Neural progenitor cell (in vitro differentiated cells): ENCODE data around the gene MEGF6. TPM values are rescaled to one million over a fixed set of nuclear protein-coding genes. Genes with fewer than 3 reads are reported as not detected.

Experiments used
- DNase-seq: peaks from one replicate; pipeline ENCODE4 v3.0.0-alpha.2; 2016; ENCODE audit warnings: low spot score
- H2AFZ ChIP-seq: fragments of 200-600 bp; sonication (generic); replicated peaks from 2 replicates; pipeline ENCODE4 v1.6.1; 2016; ENCODE audit warnings: antibody characterized with exemption
- H3F3A ChIP-seq: fragments of 200-600 bp; sonication (generic); 2 replicates; pipeline ENCODE4 v1.6.1; 2016; ENCODE audit warnings: antibody characterized with exemption, low read depth
- H3K27ac ChIP-seq: fragments of 200-600 bp; sonication (generic); 2 replicates; pipeline ENCODE4 v1.5.1; 2016; ENCODE audit warnings: mild to moderate bottlenecking
- H3K27me3 ChIP-seq: fragments of 200-600 bp; sonication (generic); 2 replicates; pipeline ENCODE4 v1.6.1; 2016; ENCODE audit warnings: mild to moderate bottlenecking, moderate library complexity
- H3K36me3 ChIP-seq: fragments of 200-600 bp; sonication (generic); 2 replicates; pipeline ENCODE4 v1.5.1; 2016
- H3K4me1 ChIP-seq: fragments of 200-600 bp; sonication (generic); 2 replicates; pipeline ENCODE4 v1.6.1; 2016; ENCODE audit warnings: mixed run types
- H3K4me2 ChIP-seq: fragments of 200-600 bp; sonication (generic); 2 replicates; pipeline ENCODE4 v1.6.1; 2016
- H3K4me3 ChIP-seq: fragments of 200-600 bp; sonication (generic); 2 replicates; pipeline ENCODE4 v1.5.1; 2016
- H3K79me2 ChIP-seq: fragments of 200-600 bp; sonication (generic); 2 replicates; pipeline ENCODE4 v1.6.1; 2016; ENCODE audit warnings: low read depth
- H3K9ac ChIP-seq: fragments of 200-600 bp; sonication (generic); 2 replicates; pipeline ENCODE4 v1.6.1; 2016
- H3K9me3 ChIP-seq: fragments of 200-600 bp; sonication (generic); 2 replicates; pipeline ENCODE4 v1.5.1; 2016; ENCODE audit warnings: low read depth
- H4K20me1 ChIP-seq: fragments of 200-600 bp; sonication (generic); 2 replicates; pipeline ENCODE4 v1.6.1; 2016; ENCODE audit warnings: low read depth
- H3K27ac Mint-ChIP-seq: 3 replicates; pipeline ENCODE4 v1.8.0; 2021; ENCODE audit warnings: mixed read lengths
- H3K27me3 Mint-ChIP-seq: 2 replicates; pipeline ENCODE4 v1.8.0; 2022; ENCODE audit warnings: low read depth, mild to moderate bottlenecking, inconsistent platforms, moderate library complexity, mixed read lengths; ENCODE audit not compliant: insufficient read depth
- H3K36me3 Mint-ChIP-seq: 3 replicates; pipeline ENCODE4 v1.8.0; 2021; ENCODE audit warnings: mixed read lengths
- H3K4me1 Mint-ChIP-seq: 3 replicates; pipeline ENCODE4 v1.8.0; 2021; ENCODE audit warnings: mixed read lengths
- H3K4me3 Mint-ChIP-seq: 3 replicates; pipeline ENCODE4 v1.8.0; 2021; ENCODE audit warnings: mild to moderate bottlenecking, moderate library complexity, mixed read lengths
- H3K9me3 Mint-ChIP-seq: 3 replicates; pipeline ENCODE4 v1.8.0; 2020; ENCODE audit warnings: mixed read lengths
- CTCF ChIP-seq: fragments of 200-600 bp; sonication (generic); IDR thresholded peaks from 2 replicates; pipeline ENCODE4 v1.5.1; 2017; ENCODE audit warnings: antibody characterized with exemption, mild to moderate bottlenecking
- EZH2 ChIP-seq: fragments of 200-600 bp; sonication (generic); IDR thresholded peaks from 2 replicates; pipeline ENCODE4 v1.6.1; 2017; ENCODE audit warnings: antibody characterized with exemption, mild to moderate bottlenecking, moderate library complexity
- EZH2phosphoT487 ChIP-seq: fragments of 200-600 bp; sonication (generic); IDR thresholded peaks from 2 replicates; pipeline ENCODE4 v1.6.1; 2017; ENCODE audit warnings: antibody characterized with exemption
- total RNA-seq: library from RNA; depleted of rRNA; stranded (reverse); fragments of >200 nt; gene quantifications from 2 replicates; pipeline ENCODE4 v1.2.3, GENCODE V29; 2015; ENCODE audit warnings: low replicate concordance

MEGF6 gene
- total RNA-seq, 1 donor from 2014 or later, result 1.7 TPM

GRCh38 chr1:3553166-3553939 lies 58.0 kb downstream of the MEGF6 start:
- Histone ChIP-seq H3K4me3 (no peak overlapping the region), H3K79me2 (no peaks in the 10 kb centered on the region), H2AFZ (no peak overlapping the region), H3K9ac (no peak overlapping the region), H3K4me2 (no peak overlapping the region), H3K9me3 (no peaks in the 10 kb centered on the region), H3K27ac (no peak overlapping the region), H4K20me1 (peaks cover 17% of the 10 kb centered on the region), H3K36me3 (no peaks in the 10 kb centered on the region), H3K4me1 (no peaks in the 10 kb centered on the region), H3F3A (no peaks in the 10 kb centered on the region), H3K27me3 (no peaks in the 10 kb centered on the region)
- TF ChIP-seq EZH2phosphoT487 (no peak), EZH2 (no peak), CTCF (no peak)
- Mint-ChIP-seq H3K36me3 (no peaks in the 10 kb centered on the region), H3K27ac (no peak overlapping the region), H3K9me3 (no peaks in the 10 kb centered on the region), H3K27me3 (peaks cover 3% of the 10 kb centered on the region), H3K4me1 (peaks cover 4% of the 10 kb centered on the region), H3K4me3 (no peak overlapping the region)
- DNase-seq, result no peak

DNA sequence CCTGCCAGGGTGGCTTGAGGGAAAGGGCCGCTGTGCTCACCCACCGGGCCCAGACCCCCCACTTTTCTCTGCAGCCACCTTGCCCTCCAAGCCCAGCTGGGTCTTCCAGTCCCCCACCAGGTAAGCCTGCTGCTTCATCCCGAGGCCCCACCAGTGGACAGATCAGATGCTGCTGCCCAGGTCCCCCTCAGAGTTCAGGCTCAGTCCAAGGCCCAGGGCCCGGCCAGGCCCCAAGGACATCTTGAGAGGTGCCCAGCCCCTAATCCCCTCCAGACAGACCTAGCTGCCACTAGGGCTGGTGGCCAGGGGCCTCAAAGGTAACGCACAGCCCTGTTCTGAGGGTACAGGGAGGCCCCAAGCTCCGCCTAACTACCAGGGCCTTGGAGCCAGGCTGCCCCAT lies 58.6 kb downstream of the MEGF6 start:
- Histone ChIP-seq H3K4me2 (no peak overlapping the region), H3K4me1 (no peaks in the 10 kb centered on the region), H3K9me3 (no peaks in the 10 kb centered on the region), H4K20me1 (peaks cover 20% of the 10 kb centered on the region), H3K9ac (no peak overlapping the region), H2AFZ (no peak overlapping the region), H3K27ac (no peak overlapping the region), H3K36me3 (no peaks in the 10 kb centered on the region), H3K79me2 (no peaks in the 10 kb centered on the region), H3K4me3 (no peak overlapping the region), H3K27me3 (no peaks in the 10 kb centered on the region), H3F3A (no peaks in the 10 kb centered on the region)
- no peaks in the 10 kb centered on the region for H3K36me3 Mint-ChIP-seq
- peaks cover 3% of the 10 kb centered on the region for H3K27me3 Mint-ChIP-seq
- no peak for TF ChIP-seq CTCF
- TF ChIP-seq EZH2, result no peak
- no peak for TF ChIP-seq EZH2phosphoT487
- H3K9me3 Mint-ChIP-seq, result no peaks in the 10 kb centered on the region
- H3K4me3 Mint-ChIP-seq, result no peak overlapping the region
- H3K4me1 Mint-ChIP-seq, result no peaks in the 10 kb centered on the region
- H3K27ac Mint-ChIP-seq, result no peak overlapping the region
- no peak for DNase-seq

DNA sequence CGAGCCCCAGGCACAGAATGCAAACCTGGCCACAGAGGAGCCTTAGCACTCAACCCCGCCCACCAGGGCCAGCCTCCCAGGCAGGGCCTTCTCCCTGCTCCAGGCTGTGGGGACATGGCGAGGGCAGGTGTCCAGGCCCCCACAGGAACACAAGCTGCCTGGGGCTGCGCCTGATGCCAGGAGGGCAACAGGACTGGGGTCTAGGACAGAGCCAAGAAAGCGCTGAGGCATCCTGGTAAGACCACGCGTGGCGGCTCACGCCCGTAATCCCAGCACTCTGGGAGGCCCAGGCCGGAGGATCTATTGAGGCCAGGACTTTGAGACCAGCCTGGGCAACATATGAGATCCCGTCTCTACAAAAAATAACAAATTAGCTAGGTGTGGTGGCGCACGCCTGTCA lies 59.1 kb downstream of the MEGF6 start:
- H4K20me1 ChIP-seq, result peaks cover 22% of the 10 kb centered on the region
- no peaks in the 10 kb centered on the region for H3K4me1 ChIP-seq
- H3K4me3 Mint-ChIP-seq, result no peak overlapping the region
- no peaks in the 10 kb centered on the region for H3K4me1 Mint-ChIP-seq
- no peak overlapping the region for H3K4me2 ChIP-seq
- H3K79me2 ChIP-seq, result no peaks in the 10 kb centered on the region
- no peaks in the 10 kb centered on the region for H3K9me3 Mint-ChIP-seq
- no peak for DNase-seq
- H3K27me3 ChIP-seq, result no peaks in the 10 kb centered on the region
- H3F3A ChIP-seq, result no peaks in the 10 kb centered on the region
- TF ChIP-seq EZH2phosphoT487, result no peak
- no peak for TF ChIP-seq EZH2
- no peak for TF ChIP-seq CTCF
- H3K9me3 ChIP-seq, result no peaks in the 10 kb centered on the region
- no peak overlapping the region for H3K9ac ChIP-seq
- peaks cover 3% of the 10 kb centered on the region for H3K27me3 Mint-ChIP-seq
- H3K36me3 Mint-ChIP-seq, result no peaks in the 10 kb centered on the region
- no peaks in the 10 kb centered on the region for H3K36me3 ChIP-seq
- no peak overlapping the region for H3K4me3 ChIP-seq
- no peak overlapping the region for H2AFZ ChIP-seq
- no peak overlapping the region for H3K27ac Mint-ChIP-seq
- H3K27ac ChIP-seq, result no peak overlapping the region
